Omental fat pad (tissue), 4 donors: ENCODE measurements around the gene HRH2. TPM values are rescaled to one million over a fixed set of nuclear protein-coding genes. Genes with fewer than 3 reads are reported as not detected.
"Not testable (repeated sequence)": the region's sequence is repeated elsewhere in the genome, so short reads cannot be mapped to it uniquely, and the experiment has no call there.

Experiments
- ATAC-seq: fragments of 150-250 bp; one replicate; pipeline ENCODE4 v1.9.1; 2016; ENCODE audit warnings: mild to moderate bottlenecking, moderate library complexity; ENCODE audit not compliant: low FRiP score
- DNase-seq: peaks from one replicate; pipeline ENCODE4 v3.0.0-alpha.2; 2019; ENCODE audit warnings: low spot score
- CTCF ChIP-seq, 3 donors: fragments of 450-650 bp; IDR thresholded peaks; one replicate each; pipeline ENCODE4 v1.5.1; 2016 to 2017; ENCODE audit warnings: antibody characterized with exemption in 3 of 3, mild to moderate bottlenecking in 3 of 3, moderate library complexity in 2 of 3
- total RNA-seq, 4 donors: library from RNA; depleted of rRNA; stranded (reverse); fragments of >200 nt; gene quantifications; one replicate each; pipeline ENCODE4 v1.1.0, GENCODE V29; 2016

Gene HRH2
- total RNA-seq, 4 donors from 2014 or later, result 2.9 to 22.6 (median 10.4) TPM

DNA sequence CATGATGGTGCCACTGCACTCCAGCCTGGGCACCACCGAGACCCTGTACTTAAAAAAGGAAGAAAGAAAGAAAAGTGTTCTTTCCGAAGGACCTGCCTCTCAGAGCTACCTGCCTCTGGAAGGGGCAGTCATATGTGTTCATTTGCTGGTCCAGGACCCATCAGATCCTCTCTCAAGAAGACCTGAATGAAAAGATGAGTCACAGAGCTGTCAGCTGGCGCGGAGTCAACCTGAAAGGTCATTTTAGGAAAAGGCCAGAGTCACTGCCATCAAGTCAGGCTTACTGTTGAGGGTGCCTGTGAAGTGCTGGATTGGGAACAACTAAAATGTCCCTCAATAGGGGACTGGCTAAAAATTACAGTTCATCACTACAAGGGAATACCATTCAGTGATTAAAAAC is 14.9 kb upstream of the HRH2 start:
- DNase-seq (no peak), ATAC-seq (no peak)
- TF ChIP-seq CTCF (IDR thresholded peaks at IDR 0.05), result no peak

DNA sequence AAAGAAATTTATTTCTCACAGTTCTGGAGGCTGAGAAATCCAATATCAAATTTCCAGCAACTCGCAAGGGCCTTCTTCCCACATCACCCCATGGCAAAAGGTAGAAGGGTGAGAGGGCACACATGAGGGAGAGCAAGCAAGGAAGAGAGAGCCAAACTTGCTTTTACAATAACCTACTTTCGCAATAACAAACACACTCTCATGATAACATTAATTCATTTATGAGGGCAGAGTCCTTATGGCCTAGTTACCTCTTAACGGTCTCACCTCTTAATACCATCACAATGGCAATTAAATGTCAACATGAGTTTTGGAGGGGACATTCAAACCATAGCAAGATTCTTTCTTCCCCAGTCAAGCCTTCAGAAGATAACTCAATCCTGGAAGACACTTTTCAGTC is 11.6 kb upstream of the HRH2 start:
- no peak for TF ChIP-seq CTCF (IDR thresholded peaks at IDR 0.05)
- no peak for ATAC-seq
- no peak for DNase-seq

- DNase-seq, result no peak
- no peak for ATAC-seq
- no peak for TF ChIP-seq CTCF (IDR thresholded peaks at IDR 0.05)
Measured at GRCh38 chr5:175649967-175650366, 7.9 kb upstream of the HRH2 start.

GRCh38 chr5:175650430-175651205 is 7.3 kb upstream of the HRH2 start:
- not testable (repeated sequence) for ATAC-seq

GRCh38 chr5:175652741-175653663 is 4.9 kb upstream of the HRH2 start:
- no peak for TF ChIP-seq CTCF (IDR thresholded peaks at IDR 0.05)
- DNase-seq, result no peak
- ATAC-seq, result no peak

More at GRCh38 chr5:175650430-175651205, 7.3 kb upstream of the HRH2 start:
- DNase-seq, result not testable (repeated sequence)

- DNase-seq, result no peak
- TF ChIP-seq CTCF (IDR thresholded peaks at IDR 0.05), result no peak
Measured at GRCh38 chr5:175653763-175654162, 4.1 kb upstream of the HRH2 start.

GRCh38 chr5:175654339-175654738 is 3.5 kb upstream of the HRH2 start:
- ATAC-seq, result no peak
- no peak for TF ChIP-seq CTCF (IDR thresholded peaks at IDR 0.05)
- DNase-seq, result no peak

More at GRCh38 chr5:175653763-175654162, 4.1 kb upstream of the HRH2 start:
- no peak for ATAC-seq
